Heart left ventricle (tissue), 16 donors: ENCODE results near the gene DDX10. TPM values are rescaled to one million over a fixed set of nuclear protein-coding genes. Genes with fewer than 3 reads are reported as not detected.

Experiments
- ATAC-seq, 4 donors: fragments of 200-7000 bp; cut with Tn5 transposase; one replicate each; pipeline ENCODE4 v1.9.1; 2020 to 2022; ENCODE audit warnings: moderate library complexity in 4 of 4, mild to moderate bottlenecking in 3 of 4, moderate number of reproducible peaks in 1 of 4
- DNase-seq, 5 donors: peaks; one replicate each; pipeline ENCODE4 v3.0.0-alpha.2; 2020
- H3K27ac ChIP-seq, 12 donors: fragments of 200-600 bp; sonication (generic) in 4 of 12; one replicate each; pipeline versions ENCODE4 v1.5.0 to v1.8.0; 2016 to 2022; ENCODE audit warnings: mild to moderate bottlenecking in 2 of 12
- H3K27me3 ChIP-seq, 9 donors: fragments of 200-600 bp; sonication (generic) in 2 of 9; one replicate each; pipeline versions ENCODE4 v1.5.1 to v1.8.0; 2016 to 2022; ENCODE audit warnings: mild to moderate bottlenecking in 3 of 9
- H3K36me3 ChIP-seq, 9 donors: fragments of 200-600 bp; sonication (generic) in 2 of 9; one replicate each; pipeline versions ENCODE4 v1.5.0 to v1.8.0; 2018 to 2022; ENCODE audit warnings: mild to moderate bottlenecking in 2 of 9
- H3K4me1 ChIP-seq, 12 donors: fragments of 200-600 bp; sonication (generic) in 4 of 12; one replicate each; pipeline versions ENCODE4 v1.5.0 to v1.8.0; 2016 to 2022; ENCODE audit warnings: mild to moderate bottlenecking in 3 of 12
- H3K4me3 ChIP-seq, 12 donors: fragments of 200-600 bp; sonication (generic) in 4 of 12; one replicate each; pipeline versions ENCODE4 v1.5.0 to v1.8.0; 2017 to 2022; ENCODE audit warnings: mild to moderate bottlenecking in 9 of 12, moderate library complexity in 4 of 12
- H3K9me3 ChIP-seq, 12 donors: fragments of 200-600 bp; sonication (generic) in 4 of 12; one replicate each; pipeline versions ENCODE4 v1.5.0 to v1.8.0; 2016 to 2022; ENCODE audit warnings: mild to moderate bottlenecking in 1 of 12
- CTCF ChIP-seq, 12 donors: fragments of 200-600 bp; sonication (generic) in 4 of 12; IDR thresholded peaks; one replicate each; pipeline versions ENCODE4 v1.5.0 to v1.8.0; 2018 to 2022; ENCODE audit warnings: antibody characterized with exemption in 12 of 12, mild to moderate bottlenecking in 5 of 12
- POLR2A ChIP-seq, 2 donors: fragments of 450-650 bp; IDR thresholded peaks; one replicate each; pipeline ENCODE4 v1.6.1; 2017; ENCODE audit warnings: antibody characterized with exemption in 2 of 2, mild to moderate bottlenecking in 2 of 2, moderate library complexity in 2 of 2
- WGBS, 4 donors: extraction: QIAGEN DNeasy Blood & Tissue Kit in 2 of 4; methylation state at CpG; one replicate each; pipeline versions ENCODE4 v1.1.5 to v1.1.7; 2013 to 2018; 5-methylcytosine and 5-hydroxymethylcytosine counted together
- intact Hi-C, 10 donors: fragments of 100-400 bp; cut with DNase I; formaldehyde crosslinking; loops; one replicate each; pipeline versions ENCODE4 v1.11.1 to v1.14.2; 2022
- polyA plus RNA-seq, 2 donors: library from polyadenylated mRNA; stranded (reverse); fragments of 200-250 nt; gene quantifications; one replicate each; pipeline ENCODE4 v1.2.3, GENCODE V29; 2013
- total RNA-seq, 9 donors: library from RNA; depleted of rRNA in 2 of 9; stranded (reverse); fragments of >200 nt in 2 of 9; fragmentation: NEBNext Ultra II Directional in 3 of 9; extraction: Animal tissue kit (Norgen Biotek cat#: 25700) in 3 of 9; gene quantifications; one replicate each; pipeline versions ENCODE4 v1.1.0 to v1.2.4, GENCODE V29; 2016 to 2023
- donor health status: ischemic (EF 13 %, LVEDD 7.1; RV severe dilation, severe dysfunction).
- donor health status: healthy with polysubstance abuse.
- donor health status: DM: no; HTN: yes; CAD: no.
- donor health status: DM: no; HTN: no; CAD: no.
- donor health status: ischemic (EF 25% LVEDD 6.9; RV normal size, moderate dysfunction).
- donor health status: ischemic (EF 25% LVEDD 5.7; RV mildly dilated, moderate dysfunction).
- donor health status: healthy.
- donor health status: DM: yes; HTN: yes; CAD: no.
- donor health status: ischemic (EF 35%, LVEDD 5.7; RV mildly dilated, moderate dysfunction).
- donor health status: nonischemic (EF 11% LVEDD 7.7; RV severe dilation, severe dysfunction).
- donor health status: DM: yes; HTN: yes; CAD: no.
- donor health status: PGD.
- donor health status: ischemic (EF 29% LVEDD 5.4; RV normal size, mild dysfunction).
- donor health status: nonischemic (EF 23%, LVEDD 6.1; RV moderate dilation, normal function).

Gene DDX10
- total and polyA plus RNA-seq, 11 donors = 8.3 to 17.2 (median 12.1) TPM

- no peak for DNase-seq
- Histone ChIP-seq H3K27me3 (no peaks in the 10 kb centered on the region), H3K36me3 (no peaks in the 10 kb centered on the region), H3K4me3 (no peak overlapping the region), H3K27ac (no peak overlapping the region), H3K4me1 (peaks cover 0 to 4% (median 0%) of the 10 kb centered on the region in 12 donors), H3K9me3 (no peaks in the 10 kb centered on the region)
- WGBS, 4 donors = 86 to 93% (median 88%) methylated on average over 2 of the region's 2 CpGs
- ATAC-seq = no peak
- intact Hi-C loops = no loop called here
- TF ChIP-seq CTCF (IDR thresholded peaks at IDR 0.05) (no peak), POLR2A (IDR thresholded peaks at IDR 0.05) (no peak)
These were observed 226.3 kb downstream of the DDX10 start for GRCh38 chr11:108891143-108891542.

- H3K27me3 ChIP-seq = no peaks in the 10 kb centered on the region
- H3K4me1 ChIP-seq = peaks cover 0 to 7% (median 0%) of the 10 kb centered on the region in 12 donors
- H3K9me3 ChIP-seq = no peaks in the 10 kb centered on the region
- H3K27ac ChIP-seq = no peak overlapping the region
- no peak for ATAC-seq
- 91 to 97% (median 94%) methylated on average over 7 of the region's 7 CpGs for WGBS, 4 donors
- H3K4me3 ChIP-seq = no peak overlapping the region
- no peak for DNase-seq
- TF ChIP-seq POLR2A (IDR thresholded peaks at IDR 0.05) (no peak), CTCF (IDR thresholded peaks at IDR 0.05) (no peak)
- intact Hi-C loops = no loop called here
- no peaks in the 10 kb centered on the region for H3K36me3 ChIP-seq
These were observed 227.1 kb downstream of the DDX10 start for GRCh38 chr11:108891909-108892511.

GRCh38 chr11:108895579-108896480, 231.0 kb downstream of the DDX10 start:
- ATAC-seq (no peak), DNase-seq (no peak)
- Histone ChIP-seq H3K27ac (no peak overlapping the region), H3K27me3 (no peaks in the 10 kb centered on the region), H3K9me3 (no peaks in the 10 kb centered on the region), H3K36me3 (no peaks in the 10 kb centered on the region), H3K4me3 (no peak overlapping the region), H3K4me1 (peaks cover 0 to 7% (median 0%) of the 10 kb centered on the region in 12 donors)
- intact Hi-C loops = no loop called here
- WGBS, 4 donors = 72 to 78% (median 76%) methylated on average over 8 of the region's 8 CpGs
- no peak for TF ChIP-seq POLR2A (IDR thresholded peaks at IDR 0.05)
- TF ChIP-seq CTCF (IDR thresholded peaks at IDR 0.05) = no peak

- TF ChIP-seq CTCF (IDR thresholded peaks at IDR 0.05) (no peak), POLR2A (IDR thresholded peaks at IDR 0.05) (no peak)
- Histone ChIP-seq H3K27me3 (no peaks in the 10 kb centered on the region), H3K27ac (no peak overlapping the region), H3K4me3 (no peak overlapping the region), H3K4me1 (peaks cover 0 to 7% (median 0%) of the 10 kb centered on the region in 12 donors), H3K9me3 (no peaks in the 10 kb centered on the region), H3K36me3 (no peaks in the 10 kb centered on the region)
- intact Hi-C loops = no loop called here
- no peak for ATAC-seq
- DNase-seq = no peak
- 95 to 97% (median 96%) methylated on average over 1 of the region's 1 CpG for WGBS, 4 donors
These were observed 232.2 kb downstream of the DDX10 start for GRCh38 chr11:108897071-108897481.
